Kidney glomerular epithelial cell (primary cell): ENCODE measurements around the gene DEFB128.
"Not testable (repeated sequence)": the region's sequence is repeated elsewhere in the genome, so short reads cannot be mapped to it uniquely, and the experiment has no call there.

Source experiments
- DNase-seq: peaks from one replicate; lab custom pipeline; 2025; lab: John Stamatoyannopoulos, UW

DEFB128 gene

GRCh38 chr20:189611-190010, at the start of gene DEFB128:
Gene DEFB128, minus strand, starts transcription at chr20:189711. Its CDS starts 88 bp downstream, at chr20:189623.
- no peak for DNase-seq

- no peak for DNase-seq
These were observed 48.4 kb upstream of the DEFB128 start for GRCh38 chr20:237929-238328.

- no peak for DNase-seq
These were observed 48.0 kb upstream of the DEFB128 start for GRCh38 chr20:237489-237888.

- no peak for DNase-seq
These were observed 46.4 kb upstream of the DEFB128 start for GRCh38 chr20:235891-236290.

GRCh38 chr20:227439-228105, 38.1 kb upstream of the DEFB128 start:
- no peak for DNase-seq

- DNase-seq, result no peak
These were observed 37.4 kb upstream of the DEFB128 start, which contains the start of gene DEFB129 for GRCh38 chr20:226958-227357. Gene DEFB129, plus strand, starts transcription at chr20:227258. Its CDS starts 31 bp downstream, at chr20:227289.

- DNase-seq, result not testable (repeated sequence)
These were observed 36.4 kb upstream of the DEFB128 start for GRCh38 chr20:225879-226278.

- no peak for DNase-seq
These were observed 31.8 kb upstream of the DEFB128 start for GRCh38 chr20:221258-221830.

GRCh38 chr20:219290-220115, 30.0 kb upstream of the DEFB128 start:
- no peak for DNase-seq

GRCh38 chr20:217266-217665, 27.8 kb upstream of the DEFB128 start:
- no peak for DNase-seq

GRCh38 chr20:215796-216195, 26.3 kb upstream of the DEFB128 start:
- no peak for DNase-seq

- DNase-seq, result no peak
These were observed 24.9 kb upstream of the DEFB128 start for GRCh38 chr20:214383-214782.

GRCh38 chr20:210809-211502, 21.4 kb upstream of the DEFB128 start:
- DNase-seq, result no peak

- peak; percentile 46 for DNase-seq
These were observed 19.5 kb upstream of the DEFB128 start for GRCh38 chr20:208942-209566.

GRCh38 chr20:203630-204029, 14.1 kb upstream of the DEFB128 start:
- not testable (repeated sequence) for DNase-seq

GRCh38 chr20:199996-200395, 10.5 kb upstream of the DEFB128 start:
- no peak for DNase-seq

GRCh38 chr20:198225-198624, 8.7 kb upstream of the DEFB128 start:
- no peak for DNase-seq

GRCh38 chr20:187733-188132, 1.8 kb downstream of the DEFB128 start:
- DNase-seq, result no peak

- no peak for DNase-seq
These were observed 5.2 kb downstream of the DEFB128 start for GRCh38 chr20:184288-184687.

- DNase-seq, result no peak
These were observed 20.6 kb downstream of the DEFB128 start for GRCh38 chr20:168876-169275.

- no peak for DNase-seq
These were observed 24.9 kb downstream of the DEFB128 start for GRCh38 chr20:164618-165017.

- DNase-seq, result no peak
These were observed 32.4 kb downstream of the DEFB128 start, which contains the start of gene DEFB127 for GRCh38 chr20:157154-157553. Gene DEFB127, plus strand, starts transcription at chr20:157454. Its CDS starts 91 bp downstream, at chr20:157545.
